OCI-LY1 (cell line): ENCODE data around the gene TAS2R60.

Source experiments
- H2AFZ ChIP-seq: fragments of 200-600 bp; sonication (generic), shearing (Covaris generic); 2 replicates; pipeline ENCODE4 v1.6.0; 2014; ENCODE audit warnings: antibody characterized with exemption, mild to moderate bottlenecking, low read length
- H3F3A ChIP-seq: fragments of 200-600 bp; sonication (generic), shearing (Covaris generic); 2 replicates; pipeline ENCODE4 v1.6.0; 2014; ENCODE audit warnings: mild to moderate bottlenecking, antibody characterized with exemption, low read length, moderate library complexity; ENCODE audit not compliant: insufficient read depth
- H3K27ac ChIP-seq: fragments of 200-600 bp; sonication (generic); 2 replicates; pipeline ENCODE4 v1.5.1; 2014; ENCODE audit warnings: low read length, mixed run types, mild to moderate bottlenecking, low read depth; ENCODE audit not compliant: poor library complexity, severe bottlenecking
- H3K27me3 ChIP-seq: fragments of 200-600 bp; sonication (generic); 2 replicates; pipeline ENCODE4 v1.6.0; 2014; ENCODE audit warnings: antibody characterized with exemption, mild to moderate bottlenecking, low read length, moderate library complexity; ENCODE audit not compliant: insufficient read depth
- H3K36me3 ChIP-seq: fragments of 200-600 bp; sonication (generic); 2 replicates; pipeline ENCODE4 v1.6.1; 2014; ENCODE audit warnings: mild to moderate bottlenecking, antibody characterized with exemption, low read length, moderate library complexity, mixed read lengths; ENCODE audit not compliant: insufficient read depth
- H3K4me1 ChIP-seq: fragments of 200-600 bp; sonication (generic); 2 replicates; pipeline ENCODE4 v1.5.1; 2014; ENCODE audit warnings: mild to moderate bottlenecking, low read length, moderate library complexity; ENCODE audit not compliant: insufficient read depth, severe bottlenecking
- H3K4me2 ChIP-seq: fragments of 200-600 bp; sonication (generic), shearing (Covaris generic); 2 replicates; pipeline ENCODE4 v1.6.1; 2014; ENCODE audit warnings: low read length
- H3K4me3 ChIP-seq: fragments of 200-600 bp; sonication (generic); 2 replicates; pipeline ENCODE4 v1.5.1; 2014; ENCODE audit warnings: low read length, low read depth, mild to moderate bottlenecking, mixed read lengths; ENCODE audit not compliant: poor library complexity, severe bottlenecking
- H3K79me2 ChIP-seq: fragments of 200-600 bp; shearing (Covaris generic); 2 replicates; pipeline ENCODE4 v1.6.1; 2016; ENCODE audit warnings: mixed run types, low read length, mixed read lengths; ENCODE audit not compliant: insufficient read depth
- H3K9ac ChIP-seq: fragments of 200-600 bp; sonication (generic), shearing (Covaris generic); 2 replicates; pipeline ENCODE4 v1.6.1; 2014; ENCODE audit warnings: mild to moderate bottlenecking, low read length, mixed read lengths
- H3K9me2 ChIP-seq: fragments of 200-600 bp; sonication (generic), shearing (Covaris generic); 2 replicates; pipeline ENCODE4 v1.6.1; 2014; ENCODE audit warnings: low read depth, mild to moderate bottlenecking, low read length, mixed read lengths
- H3K9me3 ChIP-seq: fragments of 200-600 bp; shearing (Covaris generic); 2 replicates; pipeline ENCODE4 v1.6.1; 2014; ENCODE audit warnings: low read length, mixed read lengths
- H4K20me1 ChIP-seq: fragments of 200-600 bp; sonication (generic), shearing (Covaris generic); 2 replicates; pipeline ENCODE4 v1.6.0; 2016; ENCODE audit warnings: mild to moderate bottlenecking, low read length; ENCODE audit not compliant: insufficient read depth
- EZH2 ChIP-seq: fragments of 200-600 bp; sonication (generic), shearing (Covaris generic); IDR thresholded peaks from 2 replicates; pipeline ENCODE4 v1.8.0; 2017; ENCODE audit warnings: borderline replicate concordance, mixed run types, mild to moderate bottlenecking, antibody characterized with exemption, low read length, moderate library complexity, mixed read lengths
- TF ChIP-seq, protein P1 (sequence below): fragments of 200-600 bp; sonication (generic), shearing (Covaris generic); IDR thresholded peaks from 2 replicates; pipeline ENCODE4 v1.5.1; 2017; ENCODE audit warnings: mild to moderate bottlenecking, antibody characterized with exemption, low read length, moderate library complexity, mixed read lengths

The TAS2R60 gene

DNA sequence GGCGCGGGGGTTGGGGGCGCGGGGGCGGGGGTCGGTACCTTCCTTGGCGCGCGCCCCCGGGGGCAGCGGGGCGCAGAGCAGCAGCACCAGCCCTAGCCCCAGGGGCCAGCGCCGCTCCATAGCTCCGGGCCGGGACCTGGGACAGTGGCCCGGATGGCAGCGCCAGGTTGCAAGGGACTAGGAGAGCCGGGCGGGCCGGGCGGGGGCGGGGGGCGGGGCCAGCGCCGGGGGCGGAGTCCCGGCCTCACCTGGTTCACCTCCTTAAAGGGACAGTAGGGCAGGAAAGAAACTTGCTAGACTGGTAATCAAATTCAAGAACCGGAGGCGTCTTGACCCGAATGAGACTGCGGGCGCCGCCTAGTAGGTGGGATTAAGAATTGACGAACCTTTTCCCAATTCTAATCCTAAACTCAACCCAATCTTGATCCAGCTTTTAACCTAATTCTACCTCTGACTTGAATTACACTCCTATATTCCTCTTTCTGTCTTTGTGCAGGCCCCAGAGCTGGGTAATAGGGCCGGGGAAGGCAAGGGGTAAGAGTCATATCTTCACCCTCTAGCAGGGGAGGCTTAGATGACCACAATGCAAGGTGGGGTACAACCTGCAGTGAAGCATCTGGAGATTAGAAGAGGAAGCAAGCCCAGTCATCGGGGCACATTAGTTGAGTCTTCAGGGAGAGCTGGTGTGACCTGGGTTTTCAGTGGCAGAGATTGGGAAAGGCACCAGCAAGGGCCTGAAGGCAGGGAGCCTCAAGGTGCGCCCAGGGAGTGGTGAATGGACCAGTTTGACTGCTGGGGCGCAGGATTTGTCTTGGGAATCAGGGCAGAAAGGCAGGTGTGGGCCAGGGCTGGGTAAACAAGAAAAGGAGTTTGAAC lies 34.3 kb upstream of the TAS2R60 start, which contains the start of gene EPHA1:
TSS of gene EPHA1 (minus strand) at position 171 of the 876 bp plus-strand sequence. CDS start at position 120, 51 bp downstream.
- no peaks in the 10 kb centered on the region for H3F3A ChIP-seq
- no peaks in the 10 kb centered on the region for H4K20me1 ChIP-seq
- H3K27ac ChIP-seq: no peak within 1 kb of the TSS
- no peak within 1 kb of the TSS for H3K4me3 ChIP-seq
- H3K36me3 ChIP-seq: no peaks in the 10 kb centered on the region
- no peaks in the 10 kb centered on the region; the same call in 1 of the 2 replicates for H3K27me3 ChIP-seq
- no peak within 1 kb of the TSS for H2AFZ ChIP-seq
- no peaks in the 10 kb centered on the region for H3K79me2 ChIP-seq
- H3K9ac ChIP-seq: no peak within 1 kb of the TSS
- no peak within 1 kb of the TSS for H3K4me2 ChIP-seq
- no peaks in the 10 kb centered on the region for H3K4me1 ChIP-seq
- H3K9me3 ChIP-seq: no peaks in the 10 kb centered on the region
- H3K9me2 ChIP-seq: no peaks in the 10 kb centered on the region
- no peak for TF ChIP-seq EZH2
- TF ChIP-seq, protein P1, sequence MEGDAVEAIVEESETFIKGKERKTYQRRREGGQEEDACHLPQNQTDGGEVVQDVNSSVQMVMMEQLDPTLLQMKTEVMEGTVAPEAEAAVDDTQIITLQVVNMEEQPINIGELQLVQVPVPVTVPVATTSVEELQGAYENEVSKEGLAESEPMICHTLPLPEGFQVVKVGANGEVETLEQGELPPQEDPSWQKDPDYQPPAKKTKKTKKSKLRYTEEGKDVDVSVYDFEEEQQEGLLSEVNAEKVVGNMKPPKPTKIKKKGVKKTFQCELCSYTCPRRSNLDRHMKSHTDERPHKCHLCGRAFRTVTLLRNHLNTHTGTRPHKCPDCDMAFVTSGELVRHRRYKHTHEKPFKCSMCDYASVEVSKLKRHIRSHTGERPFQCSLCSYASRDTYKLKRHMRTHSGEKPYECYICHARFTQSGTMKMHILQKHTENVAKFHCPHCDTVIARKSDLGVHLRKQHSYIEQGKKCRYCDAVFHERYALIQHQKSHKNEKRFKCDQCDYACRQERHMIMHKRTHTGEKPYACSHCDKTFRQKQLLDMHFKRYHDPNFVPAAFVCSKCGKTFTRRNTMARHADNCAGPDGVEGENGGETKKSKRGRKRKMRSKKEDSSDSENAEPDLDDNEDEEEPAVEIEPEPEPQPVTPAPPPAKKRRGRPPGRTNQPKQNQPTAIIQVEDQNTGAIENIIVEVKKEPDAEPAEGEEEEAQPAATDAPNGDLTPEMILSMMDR: peak; percentile 38; the same call in 1 of the 2 replicates

DNA sequence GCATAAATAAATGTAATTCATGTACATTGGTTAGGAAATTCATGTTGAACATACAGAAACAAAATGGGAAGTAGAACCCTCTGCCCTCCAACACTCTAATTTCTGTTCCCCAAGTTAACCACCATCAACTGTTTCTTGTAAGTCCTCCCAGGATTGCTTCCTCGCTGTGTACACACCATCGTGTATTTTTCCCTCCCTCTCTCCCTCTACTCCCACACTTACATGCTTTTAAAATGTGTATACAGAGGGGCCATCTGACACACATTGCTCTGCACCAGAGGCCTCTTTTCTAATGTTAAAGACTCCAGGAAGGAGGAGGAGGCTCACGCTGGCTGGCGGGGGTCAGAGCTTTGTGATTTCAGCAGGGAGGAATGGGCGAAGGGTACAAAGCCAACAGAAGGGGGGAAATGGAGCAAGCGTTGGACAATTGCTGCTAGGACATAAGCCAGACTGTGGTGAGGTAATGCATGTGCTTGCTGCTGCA lies 32.7 kb upstream of the TAS2R60 start:
- no peaks in the 10 kb centered on the region for H3K79me2 ChIP-seq
- H3K9me2 ChIP-seq: no peaks in the 10 kb centered on the region
- H4K20me1 ChIP-seq: no peaks in the 10 kb centered on the region
- H3K9me3 ChIP-seq: no peaks in the 10 kb centered on the region
- no peak overlapping the region for H3K4me2 ChIP-seq
- no peak overlapping the region for H3K9ac ChIP-seq
- no peaks in the 10 kb centered on the region; the same call in 1 of the 2 replicates for H3K27me3 ChIP-seq
- no peak overlapping the region for H3K4me3 ChIP-seq
- H3F3A ChIP-seq: no peaks in the 10 kb centered on the region
- H2AFZ ChIP-seq: no peak overlapping the region
- no peaks in the 10 kb centered on the region for H3K4me1 ChIP-seq
- no peak for TF ChIP-seq EZH2
- TF ChIP-seq, protein P1: no peak
- H3K36me3 ChIP-seq: no peaks in the 10 kb centered on the region
- H3K27ac ChIP-seq: no peak overlapping the region

DNA sequence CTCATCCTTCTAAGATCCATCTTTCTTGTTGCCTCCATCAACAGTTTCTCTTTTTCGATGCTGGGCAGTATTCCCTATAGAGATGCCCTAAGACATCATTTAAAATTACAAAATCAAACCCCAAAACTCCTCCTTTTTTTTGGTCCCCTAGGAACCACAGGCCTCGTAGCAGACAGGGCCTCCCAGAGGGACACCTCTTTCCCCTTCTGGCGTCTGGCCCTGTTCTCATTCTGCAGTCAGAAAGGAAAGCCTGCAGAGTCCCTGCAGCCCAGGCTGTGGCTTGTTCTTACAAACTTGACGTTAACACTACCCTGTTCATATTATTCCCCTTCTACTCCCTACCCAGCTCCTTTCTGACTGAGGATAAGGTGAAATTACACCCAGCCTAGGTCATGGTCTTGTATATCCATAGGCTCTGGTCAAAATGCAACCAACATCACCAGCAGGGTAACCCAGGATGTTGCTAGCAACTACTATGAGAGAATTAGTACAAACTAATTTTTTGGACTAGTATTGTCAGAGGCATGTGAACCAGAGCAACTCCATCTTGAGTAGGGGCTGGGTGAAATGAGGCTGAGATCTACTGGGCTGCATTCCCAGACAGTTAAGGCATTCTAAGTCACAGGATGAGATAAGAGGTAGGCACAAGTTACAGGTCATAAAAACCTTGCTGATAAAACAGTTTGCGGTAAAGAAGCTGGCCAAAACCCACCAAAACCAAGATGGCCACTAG lies 31.1 kb upstream of the TAS2R60 start:
- H3K9me3 ChIP-seq: no peaks in the 10 kb centered on the region
- no peaks in the 10 kb centered on the region for H3K36me3 ChIP-seq
- TF ChIP-seq EZH2: no peak
- TF ChIP-seq, protein P1: no peak
- no peaks in the 10 kb centered on the region for H3K9me2 ChIP-seq
- H4K20me1 ChIP-seq: no peaks in the 10 kb centered on the region
- H3K79me2 ChIP-seq: no peaks in the 10 kb centered on the region
- no peak overlapping the region for H3K4me2 ChIP-seq
- H3K27me3 ChIP-seq: no peaks in the 10 kb centered on the region; the same call in 1 of the 2 replicates
- H3F3A ChIP-seq: no peaks in the 10 kb centered on the region
- H2AFZ ChIP-seq: no peak overlapping the region
- no peak overlapping the region for H3K4me3 ChIP-seq
- no peak overlapping the region for H3K9ac ChIP-seq
- no peak overlapping the region for H3K27ac ChIP-seq
- no peaks in the 10 kb centered on the region for H3K4me1 ChIP-seq
